DMS53 treated with DMSO at 0.1 percent for 48 hours (cell line): ENCODE results near the gene VPS37D.
"Not testable (repeated sequence)": the region's sequence is repeated elsewhere in the genome, so short reads cannot be mapped to it uniquely, and the experiment has no call there.

Source experiments
- DNase-seq: peaks from one replicate; lab custom pipeline; 2025; ENCODE audit not compliant: unreplicated experiment; lab: John Stamatoyannopoulos, UW

Gene VPS37D

GRCh38 chr7:73645643-73646174 is 21.9 kb upstream of the VPS37D start:
- DNase-seq = no peak

- no peak for DNase-seq
Observed at GRCh38 chr7:73646785-73647724, 20.6 kb upstream of the VPS37D start.

DNA sequence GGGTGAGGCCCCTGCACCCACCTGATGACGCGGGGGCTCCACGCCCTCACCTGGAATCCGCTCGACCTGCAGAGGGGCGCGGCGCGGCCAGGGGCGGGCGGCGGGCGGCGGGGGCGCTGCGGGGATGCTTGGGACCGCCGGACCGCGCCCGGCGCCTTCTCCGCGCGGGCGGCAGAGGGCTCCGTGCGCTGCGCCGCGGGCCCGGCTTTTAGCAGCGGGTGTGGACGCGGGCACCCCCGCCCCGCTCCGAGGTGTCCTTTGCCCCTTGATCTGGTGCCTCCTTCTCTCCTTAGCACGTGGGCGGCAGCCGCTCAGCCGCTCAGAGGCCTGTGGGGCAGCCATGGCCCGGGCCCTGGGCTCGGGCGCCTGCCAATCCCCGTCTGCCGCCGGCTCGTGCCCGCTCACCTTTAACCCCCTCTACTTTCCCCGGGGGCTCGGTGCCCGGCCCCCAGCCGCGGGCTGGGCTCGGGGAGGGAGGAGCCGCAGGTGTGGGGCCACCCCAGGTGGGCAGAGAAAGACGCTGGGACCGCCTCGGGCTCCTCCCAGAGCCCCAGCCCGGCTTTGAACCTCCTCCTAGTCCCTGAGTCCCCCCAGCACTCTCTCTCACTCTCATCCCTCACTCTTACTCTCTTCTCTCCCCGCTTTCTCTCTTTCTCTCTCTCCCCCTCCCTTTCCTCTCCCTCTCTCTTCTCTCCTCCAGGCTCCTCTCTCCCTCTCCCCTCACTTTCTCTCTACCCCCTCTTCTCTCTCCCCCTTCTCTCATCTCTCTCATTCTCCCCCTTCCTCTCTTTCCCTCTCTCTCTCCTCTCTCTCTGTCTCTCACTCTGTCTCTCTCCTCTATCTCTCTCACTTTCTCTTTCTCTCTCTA is 19.7 kb upstream of the VPS37D start:
- DNase-seq = peak; percentile 30

DNA sequence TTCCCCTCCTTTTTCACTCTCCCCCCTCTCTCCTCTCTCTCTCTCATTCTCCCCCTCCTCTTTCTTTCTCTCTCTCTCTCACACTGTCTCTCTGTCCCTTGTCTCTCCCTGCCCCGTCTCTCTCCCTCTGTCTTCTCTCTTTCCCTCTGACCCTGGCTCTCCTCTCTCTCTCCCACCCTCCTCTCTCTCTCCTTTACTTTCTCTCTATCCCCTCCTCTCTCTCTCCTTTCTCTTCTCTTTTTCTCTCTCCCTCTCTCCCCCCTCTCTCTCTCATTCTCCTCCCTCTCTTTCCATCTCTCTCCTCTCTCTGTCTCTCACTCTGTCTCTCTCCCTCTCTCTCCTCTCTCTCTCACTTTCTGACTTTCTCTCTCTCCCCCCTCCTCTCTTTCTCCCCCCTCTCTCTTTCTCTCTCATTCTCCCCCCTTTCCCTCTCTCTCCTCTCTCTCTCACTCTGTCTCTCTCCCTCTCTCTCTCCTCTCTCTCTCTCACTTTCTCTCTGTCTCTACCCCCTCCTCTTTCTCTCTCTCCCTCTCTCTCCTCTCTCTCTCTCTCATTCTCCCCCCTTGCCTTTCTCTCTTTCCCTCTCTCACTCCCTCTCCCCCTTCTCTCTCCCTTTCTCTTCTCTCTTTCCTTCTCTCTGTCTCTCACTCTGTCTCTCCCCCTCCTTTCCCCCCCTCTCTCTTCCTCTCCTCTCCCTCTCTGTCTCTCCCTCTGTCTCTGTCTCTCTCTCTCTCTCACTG is 18.9 kb upstream of the VPS37D start:
- DNase-seq = no peak

DNA sequence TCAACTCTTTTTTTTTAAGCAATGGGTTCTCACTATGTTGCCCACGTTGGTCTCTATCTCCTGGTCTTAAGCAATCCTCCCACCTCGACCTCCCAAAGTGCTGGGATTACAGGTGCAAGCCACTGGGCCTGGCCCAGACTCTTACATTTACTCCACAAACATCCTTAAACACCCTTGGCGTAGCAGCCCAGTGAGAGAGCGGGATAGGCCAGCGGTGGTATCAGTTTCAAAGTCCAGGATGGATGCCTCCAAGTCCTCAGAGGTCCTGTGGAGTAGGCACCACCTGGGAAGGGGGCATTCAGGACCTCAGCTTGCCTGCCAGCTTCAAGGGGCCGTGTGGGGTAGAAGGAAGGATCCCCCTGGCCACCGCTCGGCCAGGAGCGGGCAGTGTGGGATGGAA is 18.1 kb upstream of the VPS37D start:
- no peak for DNase-seq

- DNase-seq = no peak
Observed at GRCh38 chr7:73650524-73650923, 17.1 kb upstream of the VPS37D start.

- DNase-seq = no peak
Observed at GRCh38 chr7:73652541-73652949, 15.1 kb upstream of the VPS37D start.

GRCh38 chr7:73655309-73655708 is 12.3 kb upstream of the VPS37D start:
- not testable (repeated sequence) for DNase-seq

GRCh38 chr7:73659983-73660382 is 7.6 kb upstream of the VPS37D start:
- DNase-seq = no peak

- not testable (repeated sequence) for DNase-seq
Observed at GRCh38 chr7:73660594-73660993, 7.0 kb upstream of the VPS37D start.

- DNase-seq = no peak
Observed at GRCh38 chr7:73663033-73663432, 4.6 kb upstream of the VPS37D start.

- DNase-seq = no peak
Observed at GRCh38 chr7:73668103-73668885, 663 bp downstream of the VPS37D start.

DNA sequence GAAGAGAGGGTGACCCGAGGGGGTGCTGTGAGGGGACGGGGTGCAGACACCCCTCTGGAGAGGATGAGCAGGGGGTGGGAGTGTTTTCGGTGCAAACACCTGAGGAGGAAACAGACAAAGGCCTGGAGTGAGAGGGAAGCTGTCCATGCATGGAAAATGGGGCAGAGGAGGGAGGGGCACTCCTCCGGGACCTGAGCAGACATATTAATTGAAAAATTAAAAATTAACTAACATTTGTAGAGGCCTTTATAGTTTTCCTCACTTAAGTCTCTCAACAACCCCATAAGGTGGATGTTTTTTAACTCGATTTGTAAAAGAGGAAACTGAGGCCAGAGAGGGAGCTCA is 1.2 kb downstream of the VPS37D start:
- no peak for DNase-seq

DNA sequence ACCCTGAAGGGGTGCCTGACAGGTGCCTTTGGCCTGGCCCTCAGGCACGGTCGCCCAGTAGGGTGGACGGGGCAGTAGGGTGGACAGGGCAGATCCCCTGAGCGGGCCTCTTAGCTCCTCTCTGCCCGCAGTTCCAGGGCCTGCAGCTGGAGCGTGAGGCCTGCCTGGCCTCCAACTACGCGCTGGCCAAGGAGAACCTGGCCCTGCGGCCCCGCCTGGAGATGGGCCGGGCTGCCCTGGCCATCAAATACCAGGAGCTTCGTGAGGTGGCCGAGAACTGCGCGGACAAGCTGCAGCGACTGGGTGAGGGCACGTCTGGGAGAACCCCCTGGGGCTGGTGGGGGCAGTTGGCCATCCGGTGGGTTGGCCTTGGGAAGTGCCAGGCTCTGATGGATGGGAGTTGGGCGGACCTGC is 1.7 kb downstream of the VPS37D start:
- no peak for DNase-seq

- DNase-seq = no peak
Observed at GRCh38 chr7:73669858-73670385, 2.3 kb downstream of the VPS37D start.

DNA sequence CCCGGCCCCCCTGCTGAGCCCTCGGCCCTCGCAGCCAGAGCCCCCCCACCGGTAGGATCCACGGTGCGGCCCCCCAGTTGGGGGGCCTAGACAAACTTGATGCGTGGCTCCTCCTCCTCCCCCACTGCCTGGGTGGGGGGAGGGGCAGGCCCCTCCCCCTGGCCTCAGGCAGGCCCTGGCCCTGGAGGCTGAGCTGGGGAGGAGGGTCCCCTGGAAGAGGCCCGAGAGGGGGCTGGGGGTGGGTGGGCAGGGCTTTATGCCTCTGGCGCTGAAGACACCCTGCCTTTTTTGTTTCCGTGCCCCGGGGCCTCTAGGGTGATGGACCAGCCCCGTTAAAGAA is 3.7 kb downstream of the VPS37D start:
- DNase-seq = no peak

DNA sequence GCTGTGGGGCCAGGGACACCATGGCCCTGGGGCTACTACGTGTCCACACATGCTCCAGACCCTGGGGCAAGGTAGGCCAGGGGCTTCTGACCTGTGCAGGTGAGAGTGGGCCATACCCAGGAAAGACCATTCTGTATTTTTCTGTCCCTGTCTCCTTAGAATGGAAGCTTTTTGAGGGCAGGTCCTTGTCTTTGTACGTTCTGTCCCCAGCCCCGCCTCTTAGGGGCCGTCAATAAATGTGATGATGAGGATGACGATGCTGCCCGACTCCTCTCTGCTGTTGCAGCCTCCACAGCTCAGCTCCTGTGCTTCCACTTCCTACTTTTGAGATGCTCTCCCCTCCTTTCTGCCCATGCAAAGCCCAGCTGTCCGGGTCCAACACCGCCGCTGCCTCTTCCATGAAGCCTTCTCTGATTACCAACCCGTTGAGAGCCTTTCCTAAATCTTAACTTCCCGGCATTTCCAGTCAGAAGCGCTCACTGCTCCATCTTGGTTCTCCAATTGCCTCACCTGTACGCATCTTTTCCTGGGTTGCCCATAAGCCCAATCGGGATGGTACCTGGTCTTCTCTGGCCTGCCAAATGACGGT is 4.3 kb downstream of the VPS37D start:
- no peak for DNase-seq

DNA sequence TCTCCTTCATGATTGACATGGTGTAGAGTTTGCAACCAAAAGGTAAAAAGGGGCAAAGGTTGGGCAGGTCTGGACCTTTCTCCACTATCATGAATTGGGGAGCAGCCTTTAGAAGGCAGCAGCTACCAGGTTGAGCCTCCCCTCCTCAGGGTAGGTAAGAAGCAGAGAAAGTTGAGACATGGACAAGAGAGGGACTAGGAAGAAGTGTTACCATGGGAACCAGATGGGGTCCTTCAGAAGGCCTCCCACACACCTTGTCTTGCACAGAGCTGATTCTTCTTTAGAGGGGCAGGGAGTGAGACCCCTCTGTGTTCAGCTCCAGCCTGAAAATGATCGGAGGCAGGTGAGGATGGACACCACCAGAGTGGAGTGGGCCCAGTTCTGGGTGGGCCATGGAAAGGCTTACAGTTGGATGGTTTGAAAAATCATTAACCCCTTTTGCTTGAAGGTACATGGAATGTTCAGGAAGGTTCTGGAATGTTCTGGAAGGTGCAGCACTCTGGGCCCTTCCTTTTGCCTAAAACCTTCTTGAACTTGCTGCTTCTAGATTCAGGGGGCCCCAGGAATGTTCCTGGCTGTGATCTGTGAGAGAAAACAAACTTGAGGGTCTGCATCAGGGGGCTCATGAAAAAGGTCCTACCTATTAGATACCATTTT is 7.0 kb downstream of the VPS37D start:
- DNase-seq = no peak

GRCh38 chr7:73676062-73676461 is 8.4 kb downstream of the VPS37D start:
- DNase-seq = not testable (repeated sequence)
